GM18909 (cell line): ENCODE data around the gene PGAM2.
A peak's percentile ranks its signal among the peaks of the same experiment; 100 is the strongest.

Experiments
- ATAC-seq: cut with Tn5 transposase; IDR thresholded peaks from one replicate; pipeline ENCODE4 v1.9.1; 2021; ENCODE audit warnings: mild to moderate bottlenecking; ENCODE audit not compliant: unreplicated experiment, poor library complexity

The PGAM2 gene

DNA sequence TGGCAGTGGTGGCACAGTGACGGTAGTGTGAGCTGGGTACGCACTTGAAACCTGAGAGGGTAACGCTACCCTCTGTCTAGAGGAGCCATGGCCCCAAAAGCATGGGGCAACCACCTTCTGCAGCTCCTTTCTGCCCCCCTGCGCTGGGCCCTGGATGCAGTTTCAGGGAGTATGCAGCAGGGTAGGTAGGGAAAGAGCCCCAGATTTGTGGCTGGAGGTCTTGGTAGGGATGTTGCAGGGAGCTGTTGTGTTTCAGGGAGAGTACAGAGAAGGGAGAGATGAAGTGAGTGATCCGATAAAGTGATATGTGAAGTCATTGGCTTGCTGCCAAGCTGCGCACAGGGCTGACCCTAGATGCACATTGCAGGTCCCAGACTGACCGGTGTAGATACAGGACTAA lies 2.7 kb upstream of the PGAM2 start:
- ATAC-seq = no peak

- no peak for ATAC-seq
Measured at GRCh38 chr7:44067064-44067951, 1.9 kb upstream of the PGAM2 start.

DNA sequence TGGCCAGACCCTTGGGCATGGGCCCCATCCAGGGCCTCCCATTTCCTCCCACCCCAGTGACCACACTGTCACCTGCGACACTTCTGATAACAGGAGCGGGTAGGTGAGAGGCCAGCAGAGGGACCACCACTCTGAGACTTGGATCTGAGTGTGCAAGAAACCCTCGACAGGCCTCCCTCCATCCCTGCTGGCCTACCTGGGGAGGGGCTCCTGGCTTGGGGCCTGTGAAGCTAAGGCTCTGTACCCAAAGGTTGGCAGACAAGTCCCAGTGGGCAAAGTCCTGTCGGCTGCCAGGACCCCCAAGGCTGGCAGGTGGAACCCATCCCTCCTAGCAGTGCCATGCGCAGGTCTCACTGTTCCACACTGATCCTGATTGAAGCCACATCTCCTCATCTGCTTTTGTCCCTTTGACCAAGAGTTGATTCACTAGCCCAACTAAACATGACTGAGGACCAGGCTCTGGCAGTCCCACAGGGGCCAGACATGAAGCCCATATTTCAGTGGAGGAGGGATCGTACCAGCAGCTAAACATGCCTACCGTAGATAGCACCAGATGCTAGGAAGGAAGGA lies 1.2 kb upstream of the PGAM2 start:
- no peak for ATAC-seq

- ATAC-seq = no peak
Measured at GRCh38 chr7:44066111-44066460, 719 bp upstream of the PGAM2 start.

DNA sequence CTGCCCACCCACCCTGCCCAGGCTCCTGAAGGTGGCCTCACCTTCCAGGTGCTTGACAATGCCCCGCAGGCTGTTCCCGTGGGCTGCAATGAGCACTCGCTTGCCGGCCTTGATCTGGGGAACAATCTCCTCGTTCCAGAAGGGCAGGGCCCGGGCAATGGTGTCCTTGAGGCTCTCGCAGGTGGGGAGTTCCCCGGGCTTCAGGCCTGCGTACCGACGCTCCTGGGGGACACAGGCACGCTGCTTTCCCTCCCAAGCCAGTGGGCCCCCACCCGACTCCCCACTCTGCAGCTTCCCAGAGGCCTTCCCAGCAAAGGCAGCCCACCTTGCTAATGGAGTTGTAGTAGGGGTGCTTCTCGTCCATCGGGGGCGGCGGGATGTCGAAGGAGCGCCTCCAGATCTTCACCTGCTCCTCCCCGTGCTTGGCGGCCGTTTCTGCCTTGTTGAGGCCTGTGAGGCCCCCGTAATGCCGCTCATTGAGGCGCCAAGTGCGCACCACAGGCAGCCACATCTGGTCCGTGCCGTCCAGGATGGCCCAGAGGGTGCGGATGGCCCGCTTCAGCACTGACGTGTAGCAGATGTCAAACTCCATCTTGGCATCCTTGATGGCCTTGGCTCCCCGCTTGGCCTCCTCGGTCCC lies 456 bp downstream of the PGAM2 start:
- no peak for ATAC-seq

DNA sequence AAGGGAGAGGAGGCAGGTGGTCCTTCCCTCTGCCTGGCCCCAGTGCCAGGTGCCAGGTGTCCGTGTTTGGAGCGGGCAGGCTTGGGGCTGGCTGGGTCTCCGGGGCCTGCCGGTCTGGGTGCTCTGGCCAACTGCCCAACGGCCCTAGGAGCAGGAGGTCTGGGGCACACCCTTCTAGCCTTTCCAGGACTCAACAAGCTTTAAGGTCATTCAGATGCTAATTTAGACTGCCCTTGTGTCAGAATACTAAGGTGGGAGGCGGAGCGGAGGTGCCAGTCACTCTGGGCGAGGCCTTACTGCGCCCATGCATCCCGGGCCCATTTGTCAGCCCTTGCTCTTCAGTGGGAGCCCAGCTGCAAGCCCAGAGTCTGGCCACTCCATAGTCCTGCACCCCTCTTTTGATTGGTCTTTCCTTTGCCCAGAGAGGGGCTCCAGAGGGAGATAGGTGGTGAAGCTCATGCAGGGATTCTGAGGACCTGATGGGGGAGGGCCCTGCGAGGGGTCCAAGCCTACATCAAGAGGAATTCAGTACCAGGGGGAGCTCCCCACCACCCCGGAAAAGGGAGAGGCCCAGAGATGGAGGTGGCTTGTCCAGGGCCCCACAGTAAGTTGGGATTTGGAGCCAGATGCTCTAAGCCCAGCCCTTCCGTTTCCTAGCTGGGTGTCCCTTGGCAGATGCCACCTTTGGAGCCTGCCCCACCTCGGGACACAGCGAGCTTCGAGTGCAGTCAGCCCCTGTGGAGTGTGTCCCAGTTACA lies 1.3 kb downstream of the PGAM2 start:
- no peak for ATAC-seq

DNA sequence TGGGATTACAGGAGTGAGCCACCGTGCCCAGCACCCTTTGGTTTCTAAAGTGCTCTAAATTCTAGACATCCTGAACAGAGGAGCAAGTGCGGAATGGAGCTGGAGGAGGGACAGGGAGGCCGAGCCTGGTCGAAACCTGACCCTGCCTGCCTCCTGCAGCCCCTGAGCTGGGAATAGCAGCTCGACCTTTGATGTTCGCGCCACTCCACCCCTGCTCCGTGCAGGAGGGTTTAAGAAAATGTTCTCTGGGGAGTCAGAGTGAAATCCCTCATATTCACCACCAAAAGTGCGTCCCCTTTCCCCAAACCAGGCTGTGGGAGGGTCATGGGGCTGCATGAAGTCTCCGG lies 1.8 kb downstream of the PGAM2 start:
- ATAC-seq = no peak

GRCh38 chr7:44062903-44063295 lies 2.5 kb downstream of the PGAM2 start:
- ATAC-seq = no peak

DNA sequence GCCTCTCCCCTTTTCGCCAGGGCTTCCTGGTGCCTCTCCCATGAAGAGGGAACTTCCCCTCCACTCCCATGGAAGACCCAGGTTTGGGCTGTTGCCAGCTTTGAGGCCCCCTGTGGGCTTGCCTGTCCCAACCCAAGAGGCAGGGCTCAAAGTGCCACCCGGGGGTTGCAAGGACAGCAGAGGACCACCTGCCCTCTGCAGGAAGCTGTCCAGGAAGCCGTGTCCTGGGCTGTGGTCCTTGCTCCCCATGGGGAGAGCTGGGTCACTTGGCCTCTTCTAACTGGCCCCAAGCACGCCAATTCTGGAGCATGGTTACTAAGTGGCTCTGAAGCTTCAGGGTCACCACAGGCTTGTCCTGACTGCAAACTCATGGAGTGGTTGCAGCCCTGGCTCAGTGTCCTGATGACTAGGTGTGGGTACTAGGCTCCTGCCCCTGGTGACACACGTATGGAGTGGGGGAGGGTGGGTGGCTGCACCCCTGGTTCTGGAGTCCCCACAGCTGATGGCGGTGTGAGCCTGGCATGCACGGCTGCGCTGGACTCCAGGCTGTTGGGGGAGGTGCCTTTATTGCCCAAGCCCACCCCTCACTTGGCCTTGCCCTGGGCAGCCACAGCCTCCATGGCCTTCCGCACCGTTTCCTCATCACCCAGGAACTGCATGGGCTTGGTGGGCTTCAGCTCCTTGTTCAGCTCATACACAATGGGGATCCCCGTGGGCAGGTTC lies 3.0 kb downstream of the PGAM2 start:
- ATAC-seq = no peak

GRCh38 chr7:44061645-44062179 lies 3.7 kb downstream of the PGAM2 start:
- ATAC-seq = no peak

GRCh38 chr7:44060948-44061644 lies 4.3 kb downstream of the PGAM2 start:
- no peak for ATAC-seq

GRCh38 chr7:44060091-44060947 lies 5.0 kb downstream of the PGAM2 start:
- no peak for ATAC-seq

DNA sequence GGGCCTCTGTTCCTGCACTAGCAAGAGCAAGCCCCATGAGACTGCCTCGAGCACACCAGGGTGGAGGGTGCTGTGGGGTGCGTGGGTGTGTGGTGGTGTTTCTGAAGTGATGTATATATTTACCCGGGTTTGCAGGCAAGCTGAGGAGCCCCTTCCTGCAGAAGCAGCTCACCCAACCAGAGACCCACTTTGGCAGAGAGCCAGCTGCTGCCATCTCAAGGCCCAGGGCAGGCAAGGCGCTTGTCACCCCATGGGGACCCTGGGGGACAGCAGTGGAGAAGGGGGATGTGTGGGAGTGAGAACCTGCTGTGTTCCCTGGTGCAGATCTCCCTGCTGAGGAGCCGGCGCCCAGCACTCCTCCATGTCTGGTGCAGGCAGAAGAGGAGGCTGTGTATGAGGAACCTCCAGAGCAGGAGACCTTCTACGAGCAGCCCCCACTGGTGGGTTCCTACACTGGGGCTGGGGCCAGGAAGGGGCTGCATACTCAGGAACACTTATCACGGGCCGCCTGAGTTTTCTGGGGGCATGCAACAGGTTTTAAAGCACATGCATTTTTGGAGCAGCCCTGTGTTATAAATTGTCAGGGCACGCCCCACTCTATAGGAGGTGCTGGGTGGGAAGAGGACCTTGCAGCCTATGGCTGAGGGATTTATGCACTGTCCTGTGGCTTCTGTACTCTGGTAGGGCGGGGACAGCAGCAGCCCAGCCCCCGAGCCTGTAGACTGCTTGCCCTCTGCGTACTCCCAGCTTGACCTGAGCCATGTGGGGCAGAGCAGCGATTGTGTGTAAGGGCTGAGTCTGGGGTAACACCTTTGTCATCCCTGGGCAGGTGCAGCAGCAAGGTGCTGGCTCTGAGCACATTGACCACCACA lies 5.9 kb downstream of the PGAM2 start:
- peak; percentile 62 for ATAC-seq

DNA sequence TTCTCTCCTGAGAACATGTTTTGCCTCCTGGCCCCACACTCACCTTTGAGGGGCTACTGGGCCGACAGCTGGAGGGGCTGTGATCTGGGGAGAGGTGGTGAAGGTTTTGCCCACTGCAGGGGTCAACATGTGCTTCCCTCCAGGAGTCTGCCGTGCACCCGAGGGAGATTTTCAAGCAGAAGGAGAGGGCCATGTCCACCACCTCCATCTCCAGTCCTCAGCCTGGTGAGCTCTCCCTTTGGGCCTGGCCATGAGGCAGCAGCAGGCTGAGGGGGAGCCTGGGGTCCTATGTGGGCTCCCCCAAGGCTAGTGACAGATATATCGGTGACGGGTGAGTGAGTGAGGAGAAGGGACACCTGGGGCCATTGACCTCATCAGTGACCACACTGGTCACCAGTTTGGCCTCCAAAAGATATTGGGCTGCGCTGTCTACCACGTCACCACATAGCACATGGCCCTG lies 6.6 kb downstream of the PGAM2 start:
- no peak for ATAC-seq

DNA sequence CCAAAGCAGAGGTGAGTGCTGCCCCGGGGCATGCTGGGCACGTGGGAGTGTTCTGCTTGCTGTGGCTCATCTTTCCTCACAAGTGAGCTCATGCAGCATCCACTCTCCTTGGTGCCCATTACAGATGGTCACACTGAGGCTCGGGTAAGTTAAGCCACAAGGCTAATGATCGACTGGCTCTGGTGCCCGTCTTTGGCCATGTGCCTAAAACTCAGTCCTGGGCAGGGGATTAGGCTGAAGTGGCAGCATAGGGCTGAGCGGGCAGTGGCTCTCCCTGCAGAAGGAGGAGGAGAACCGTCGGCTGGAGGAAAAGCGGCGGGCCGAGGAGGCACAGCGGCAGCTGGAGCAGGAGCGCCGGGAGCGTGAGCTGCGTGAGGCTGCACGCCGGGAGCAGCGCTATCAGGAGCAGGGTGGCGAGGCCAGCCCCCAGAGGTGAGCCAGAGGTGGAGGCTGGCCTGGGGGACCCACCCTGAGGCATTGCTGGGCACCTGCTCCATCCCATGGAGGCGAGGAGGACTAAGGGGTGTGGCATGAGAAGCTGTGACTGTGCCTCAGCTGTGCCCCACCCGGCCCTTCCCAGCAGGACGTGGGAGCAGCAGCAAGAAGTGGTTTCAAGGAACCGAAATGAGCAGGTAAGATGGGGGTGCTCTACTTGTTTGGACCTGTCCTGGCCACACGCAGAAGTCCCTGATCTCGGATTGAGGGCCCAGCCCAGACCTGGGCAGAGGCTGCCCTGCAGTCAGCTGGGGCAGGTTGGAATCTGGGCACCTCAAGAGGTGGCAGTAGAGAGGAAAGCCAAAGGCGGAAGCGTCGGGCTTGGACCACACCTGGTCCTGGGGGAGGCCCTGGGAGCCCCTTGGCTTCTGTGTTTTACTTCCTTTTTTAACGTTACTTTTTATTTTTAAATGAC lies 7.3 kb downstream of the PGAM2 start:
- ATAC-seq = no peak

GRCh38 chr7:44057181-44057848 lies 8.1 kb downstream of the PGAM2 start:
- no peak for ATAC-seq
